Neural cell (in vitro differentiated cells): ENCODE results near the gene TIAM2. TPM values are rescaled to one million over a fixed set of nuclear protein-coding genes. Genes with fewer than 3 reads are reported as not detected.

Experiments
- H2AFZ ChIP-seq: fragments of 200-600, 300-800 bp; sonication (generic), shearing (Covaris generic); 2 replicates; pipeline ENCODE4 v1.6.0; 2014; ENCODE audit warnings: low read depth, mild to moderate bottlenecking, antibody characterized with exemption, low read length, moderate library complexity
- H3F3A ChIP-seq: fragments of 200-600 bp; shearing (Covaris generic); 2 replicates; pipeline ENCODE4 v1.6.1; 2016; ENCODE audit warnings: mild to moderate bottlenecking, moderate library complexity, mixed read lengths, antibody characterized with exemption, low read length; ENCODE audit not compliant: insufficient read depth, poor library complexity, severe bottlenecking
- H3K27ac ChIP-seq: fragments of 200-600, 300-800 bp; sonication (generic), shearing (Covaris generic); 2 replicates; pipeline ENCODE4 v1.5.1; 2014; ENCODE audit warnings: mild to moderate bottlenecking, low read length, moderate library complexity
- H3K27me3 ChIP-seq: fragments of 300-800, 200-600 bp; sonication (generic), shearing (Covaris generic); 2 replicates; pipeline ENCODE4 v1.6.0; 2014; ENCODE audit warnings: mild to moderate bottlenecking, low read depth, low read length, moderate library complexity; ENCODE audit not compliant: insufficient read depth
- H3K36me3 ChIP-seq: fragments of 300-800, 200-600 bp; sonication (generic), shearing (Covaris generic); 2 replicates; pipeline ENCODE4 v1.5.1; 2014; ENCODE audit warnings: mild to moderate bottlenecking, antibody characterized with exemption, low read length, moderate library complexity; ENCODE audit not compliant: insufficient read depth
- H3K4me2 ChIP-seq: fragments of 300-800, 200-600 bp; sonication (generic), shearing (Covaris generic); 2 replicates; pipeline ENCODE4 v1.6.0; 2014; ENCODE audit warnings: mild to moderate bottlenecking, low read length
- H3K4me3 ChIP-seq: fragments of 300-800, 200-600 bp; sonication (generic), shearing (Covaris generic); 2 replicates; pipeline ENCODE4 v1.5.1; 2014; ENCODE audit warnings: mild to moderate bottlenecking, low read length, moderate library complexity
- H3K79me2 ChIP-seq: fragments of 200-600 bp; shearing (Covaris generic); replicated peaks from 2 replicates; pipeline ENCODE4 v1.6.0; 2014; ENCODE audit warnings: mild to moderate bottlenecking, low read length, moderate library complexity; ENCODE audit not compliant: insufficient read depth
- H3K9ac ChIP-seq: fragments of 300-800, 200-600 bp; sonication (generic), shearing (Covaris generic); 2 replicates; pipeline ENCODE4 v1.6.1; 2016; ENCODE audit warnings: mild to moderate bottlenecking, low read length, mixed read lengths
- H3K9me2 ChIP-seq: fragments of 200-600 bp; shearing (Covaris generic); 2 replicates; pipeline ENCODE4 v1.6.1; 2016; ENCODE audit warnings: mild to moderate bottlenecking, low read length, mixed read lengths; ENCODE audit not compliant: insufficient read depth
- H3K9me3 ChIP-seq: fragments of 200-600, 300-800 bp; sonication (generic), shearing (Covaris generic); 2 replicates; pipeline ENCODE4 v1.6.1; 2016; ENCODE audit warnings: mild to moderate bottlenecking, mixed run types, low read length, moderate library complexity, mixed read lengths
- H4K20me1 ChIP-seq: fragments of 200-600 bp; shearing (Covaris generic); 2 replicates; pipeline ENCODE4 v1.6.1; 2016; ENCODE audit warnings: mild to moderate bottlenecking, mixed run types; ENCODE audit not compliant: insufficient read depth
- EP300 ChIP-seq: fragments of 450-650 bp; conservative IDR thresholded peaks from 2 replicates; pipeline ENCODE4 v1.6.1; 2014; ENCODE audit warnings: antibody characterized with exemption, mild to moderate bottlenecking, moderate library complexity; ENCODE audit not compliant: poor library complexity, severe bottlenecking
- EZH2 ChIP-seq: fragments of 200-600, 300-800 bp; shearing (Covaris generic), sonication (generic); IDR thresholded peaks from 2 replicates; pipeline ENCODE4 v1.6.1; 2014; ENCODE audit warnings: antibody characterized with exemption, low read length, borderline replicate concordance, mild to moderate bottlenecking; ENCODE audit not compliant: insufficient read depth, poor library complexity, severe bottlenecking
- MXI1 ChIP-seq: fragments of 450-650 bp; conservative IDR thresholded peaks from 2 replicates; pipeline ENCODE4 v1.6.1; 2014; ENCODE audit warnings: antibody characterized with exemption, mild to moderate bottlenecking; ENCODE audit not compliant: poor library complexity, severe bottlenecking
- POLR2AphosphoS5 ChIP-seq: IDR thresholded peaks from 2 replicates; pipeline ENCODE4 v1.6.1; 2012
- RAD21 ChIP-seq: fragments of 450-650 bp; conservative IDR thresholded peaks from 2 replicates; pipeline ENCODE4 v1.6.1; 2014; ENCODE audit warnings: antibody characterized with exemption, mild to moderate bottlenecking, moderate library complexity
- SMC3 ChIP-seq: fragments of 450-650 bp; conservative IDR thresholded peaks from 2 replicates; pipeline ENCODE4 v1.6.1; 2014; ENCODE audit warnings: antibody characterized with exemption, mild to moderate bottlenecking, moderate library complexity; ENCODE audit not compliant: poor library complexity
- TAF1 ChIP-seq: IDR thresholded peaks from 2 replicates; pipeline ENCODE4 v1.6.1; 2012; ENCODE audit warnings: low read depth
- polyA plus RNA-seq: library from polyadenylated mRNA; depleted of rRNA; stranded (reverse); fragments of >200 nt; gene quantifications from 2 replicates; pipeline ENCODE4 v1.2.3, GENCODE V29; 2014
- TF ChIP-seq, protein P1 (sequence below): IDR thresholded peaks from 2 replicates; pipeline ENCODE4 v1.6.1; 2012; ENCODE audit warnings: borderline replicate concordance
- TF ChIP-seq, protein P2 (sequence below): fragments of 450-650 bp; IDR thresholded peaks from 2 replicates; pipeline ENCODE4 v1.5.1; 2014; ENCODE audit warnings: antibody characterized with exemption, mild to moderate bottlenecking, moderate library complexity; ENCODE audit not compliant: poor library complexity, severe bottlenecking

TIAM2 gene
- polyA plus RNA-seq, 1 donor from 2014 or later, result 73.3 TPM

DNA sequence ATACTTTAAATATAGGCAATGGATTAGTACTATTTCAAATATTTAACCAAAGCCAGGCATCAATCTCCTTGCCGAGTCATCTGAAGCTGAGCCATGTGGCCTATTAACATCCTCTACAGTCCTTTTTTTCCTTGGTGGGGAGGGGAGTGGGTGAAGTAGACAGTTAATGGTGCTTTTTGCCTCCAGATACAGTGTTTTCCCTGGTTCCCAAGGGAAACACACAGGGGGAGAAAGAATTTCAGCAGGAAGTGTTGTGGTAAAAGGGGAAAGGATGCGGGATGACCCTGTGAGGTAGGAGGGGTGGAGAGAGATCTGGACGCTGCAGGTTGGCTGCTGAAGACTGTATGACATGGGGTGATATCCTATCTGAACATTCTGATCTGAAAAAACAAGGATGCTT lies 278.3 kb downstream of the TIAM2 start:
- Histone ChIP-seq H3K9me2 (no peaks in the 10 kb centered on the region), H3K4me3 (no peak overlapping the region), H3K9me3 (no peaks in the 10 kb centered on the region), H3K9ac (no peak overlapping the region), H4K20me1 (no peaks in the 10 kb centered on the region), H3K4me2 (no peak overlapping the region), H3K79me2 (no peaks in the 10 kb centered on the region), H2AFZ (no peak overlapping the region), H3K27ac (no peak overlapping the region), H3K36me3 (no peaks in the 10 kb centered on the region), H3F3A (no peaks in the 10 kb centered on the region), H3K27me3 (no peaks in the 10 kb centered on the region)
- TF ChIP-seq, protein P1, sequence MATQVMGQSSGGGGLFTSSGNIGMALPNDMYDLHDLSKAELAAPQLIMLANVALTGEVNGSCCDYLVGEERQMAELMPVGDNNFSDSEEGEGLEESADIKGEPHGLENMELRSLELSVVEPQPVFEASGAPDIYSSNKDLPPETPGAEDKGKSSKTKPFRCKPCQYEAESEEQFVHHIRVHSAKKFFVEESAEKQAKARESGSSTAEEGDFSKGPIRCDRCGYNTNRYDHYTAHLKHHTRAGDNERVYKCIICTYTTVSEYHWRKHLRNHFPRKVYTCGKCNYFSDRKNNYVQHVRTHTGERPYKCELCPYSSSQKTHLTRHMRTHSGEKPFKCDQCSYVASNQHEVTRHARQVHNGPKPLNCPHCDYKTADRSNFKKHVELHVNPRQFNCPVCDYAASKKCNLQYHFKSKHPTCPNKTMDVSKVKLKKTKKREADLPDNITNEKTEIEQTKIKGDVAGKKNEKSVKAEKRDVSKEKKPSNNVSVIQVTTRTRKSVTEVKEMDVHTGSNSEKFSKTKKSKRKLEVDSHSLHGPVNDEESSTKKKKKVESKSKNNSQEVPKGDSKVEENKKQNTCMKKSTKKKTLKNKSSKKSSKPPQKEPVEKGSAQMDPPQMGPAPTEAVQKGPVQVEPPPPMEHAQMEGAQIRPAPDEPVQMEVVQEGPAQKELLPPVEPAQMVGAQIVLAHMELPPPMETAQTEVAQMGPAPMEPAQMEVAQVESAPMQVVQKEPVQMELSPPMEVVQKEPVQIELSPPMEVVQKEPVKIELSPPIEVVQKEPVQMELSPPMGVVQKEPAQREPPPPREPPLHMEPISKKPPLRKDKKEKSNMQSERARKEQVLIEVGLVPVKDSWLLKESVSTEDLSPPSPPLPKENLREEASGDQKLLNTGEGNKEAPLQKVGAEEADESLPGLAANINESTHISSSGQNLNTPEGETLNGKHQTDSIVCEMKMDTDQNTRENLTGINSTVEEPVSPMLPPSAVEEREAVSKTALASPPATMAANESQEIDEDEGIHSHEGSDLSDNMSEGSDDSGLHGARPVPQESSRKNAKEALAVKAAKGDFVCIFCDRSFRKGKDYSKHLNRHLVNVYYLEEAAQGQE, result no peak
- TF ChIP-seq EP300, result no peak
- TF ChIP-seq MXI1, result no peak
- TF ChIP-seq TAF1, result no peak
- no peak for TF ChIP-seq SMC3
- no peak for TF ChIP-seq POLR2AphosphoS5
- TF ChIP-seq, protein P2, sequence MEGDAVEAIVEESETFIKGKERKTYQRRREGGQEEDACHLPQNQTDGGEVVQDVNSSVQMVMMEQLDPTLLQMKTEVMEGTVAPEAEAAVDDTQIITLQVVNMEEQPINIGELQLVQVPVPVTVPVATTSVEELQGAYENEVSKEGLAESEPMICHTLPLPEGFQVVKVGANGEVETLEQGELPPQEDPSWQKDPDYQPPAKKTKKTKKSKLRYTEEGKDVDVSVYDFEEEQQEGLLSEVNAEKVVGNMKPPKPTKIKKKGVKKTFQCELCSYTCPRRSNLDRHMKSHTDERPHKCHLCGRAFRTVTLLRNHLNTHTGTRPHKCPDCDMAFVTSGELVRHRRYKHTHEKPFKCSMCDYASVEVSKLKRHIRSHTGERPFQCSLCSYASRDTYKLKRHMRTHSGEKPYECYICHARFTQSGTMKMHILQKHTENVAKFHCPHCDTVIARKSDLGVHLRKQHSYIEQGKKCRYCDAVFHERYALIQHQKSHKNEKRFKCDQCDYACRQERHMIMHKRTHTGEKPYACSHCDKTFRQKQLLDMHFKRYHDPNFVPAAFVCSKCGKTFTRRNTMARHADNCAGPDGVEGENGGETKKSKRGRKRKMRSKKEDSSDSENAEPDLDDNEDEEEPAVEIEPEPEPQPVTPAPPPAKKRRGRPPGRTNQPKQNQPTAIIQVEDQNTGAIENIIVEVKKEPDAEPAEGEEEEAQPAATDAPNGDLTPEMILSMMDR, result no peak
- no peak for TF ChIP-seq EZH2
- no peak for TF ChIP-seq RAD21

DNA sequence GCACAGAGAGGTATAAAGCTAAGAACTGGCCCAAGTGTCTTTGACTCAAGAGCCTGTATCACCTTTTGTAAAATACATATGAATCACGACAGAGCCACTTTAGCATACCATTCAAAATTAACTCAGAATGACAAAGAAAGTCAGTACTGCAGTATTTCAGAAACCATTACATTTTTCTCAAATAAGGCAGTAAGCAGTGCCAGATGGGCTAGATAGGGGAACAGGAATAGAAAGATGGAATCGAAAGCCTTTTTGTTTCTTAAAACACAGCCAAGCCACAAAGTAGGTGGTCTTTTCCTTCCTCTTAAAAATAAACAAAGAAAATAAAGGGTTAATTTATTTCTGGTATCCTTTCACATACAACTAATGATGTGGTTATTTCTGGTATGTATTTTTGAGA lies 279.0 kb downstream of the TIAM2 start:
- Histone ChIP-seq H3K9me2 (no peaks in the 10 kb centered on the region), H2AFZ (no peak overlapping the region), H3K79me2 (no peaks in the 10 kb centered on the region), H3K9me3 (no peaks in the 10 kb centered on the region), H3F3A (no peaks in the 10 kb centered on the region), H4K20me1 (no peaks in the 10 kb centered on the region), H3K27ac (no peak overlapping the region), H3K27me3 (no peaks in the 10 kb centered on the region), H3K36me3 (no peaks in the 10 kb centered on the region), H3K4me2 (no peak overlapping the region), H3K4me3 (no peak overlapping the region), H3K9ac (no peak overlapping the region)
- TF ChIP-seq SMC3 (no peak), EP300 (no peak), RAD21 (no peak), POLR2AphosphoS5 (no peak), MXI1 (no peak), EZH2 (no peak)
- TF ChIP-seq, protein P1, result no peak
- TF ChIP-seq, protein P2, result no peak
